IMR-90 (cell line): Measurements from ENCODE around the gene PRELP. TPM values are rescaled to one million over a fixed set of nuclear protein-coding genes. Genes with fewer than 3 reads are reported as not detected.

ENCODE experiments used
- ATAC-seq: fragments of 200-7000 bp; cut with Tn5 transposase; 2 replicates; pipeline ENCODE4 v1.9.1; 2020; ENCODE audit warnings: low read depth, mild to moderate bottlenecking, moderate library complexity
- BruUV-seq: library from RNA; stranded (reverse); fragments of 400-500 nt; replicated peaks from 2 replicates; lab custom pipeline; 2021; lab: Mats Ljungman, UMichigan
- CTCF ChIA-PET: fragments of 300-600 bp; formaldehyde crosslinking; extraction: SDS; loops from one replicate; lab custom pipeline; 2021; ENCODE audit warnings: antibody characterized with exemption; lab: Yijun Ruan, JAX
- POLR2A ChIA-PET: fragments of 300-600 bp; sonication (Branson Sonifier 250); formaldehyde crosslinking; loops from one replicate; lab custom pipeline; 2022; ENCODE audit warnings: antibody characterized with exemption; ENCODE audit not compliant: unreplicated experiment; lab: Charles Lee
- DNase-seq: peaks from one replicate; pipeline ENCODE4 v3.0.0; 2013
- H2AFZ ChIP-seq: replicated peaks from 2 replicates; pipeline ENCODE3; 2013; ENCODE audit warnings: low read length, mild to moderate bottlenecking; ENCODE audit not compliant: poor library complexity
- H2AK5ac ChIP-seq: 2 replicates; pipeline ENCODE4 v1.6.1; 2013; ENCODE audit warnings: low read depth, low read length, inconsistent platforms
- H2AK9ac ChIP-seq: replicated peaks from 2 replicates; pipeline ENCODE3; 2013; ENCODE audit warnings: mild to moderate bottlenecking, low read depth, low read length, moderate library complexity; ENCODE audit not compliant: poor library complexity
- H2BK120ac ChIP-seq: 2 replicates; pipeline ENCODE4 v1.6.1; 2013; ENCODE audit warnings: low read depth, low read length, inconsistent platforms
- H2BK15ac ChIP-seq: 3 replicates; pipeline ENCODE4 v1.6.1; 2013; ENCODE audit warnings: low read depth, low read length, inconsistent platforms
- H2BK20ac ChIP-seq: 2 replicates; pipeline ENCODE4 v1.6.1; 2013; ENCODE audit warnings: low read depth, mild to moderate bottlenecking, inconsistent platforms, low read length, moderate library complexity
- H2BK5ac ChIP-seq: 2 replicates; pipeline ENCODE4 v1.6.1; 2013; ENCODE audit warnings: mild to moderate bottlenecking, low read depth, low read length, inconsistent platforms; ENCODE audit not compliant: poor library complexity, severe bottlenecking
- H3K14ac ChIP-seq: replicated peaks from 2 replicates; pipeline ENCODE4 v1.6.1; 2013; ENCODE audit warnings: low read depth, low read length, inconsistent platforms
- H3K18ac ChIP-seq: 2 replicates; pipeline ENCODE4 v1.6.1; 2013; ENCODE audit warnings: low read depth, low read length, control low read depth
- H3K23ac ChIP-seq: 2 replicates; pipeline ENCODE4 v1.6.1; 2013; ENCODE audit warnings: low read depth, low read length, inconsistent platforms
- H3K27ac ChIP-seq: 2 replicates; pipeline ENCODE4 v1.5.1; 2013; ENCODE audit warnings: mild to moderate bottlenecking, control low read depth, low read length; ENCODE audit not compliant: insufficient read depth
- H3K27me3 ChIP-seq: 2 replicates; pipeline ENCODE4 v1.6.1; 2013; ENCODE audit warnings: low read length; ENCODE audit not compliant: control insufficient read depth, insufficient read depth
- H3K36me3 ChIP-seq: 2 replicates; pipeline ENCODE4 v1.6.1; 2013; ENCODE audit warnings: low read length, mixed read lengths; ENCODE audit not compliant: control insufficient read depth, insufficient read depth
- H3K4ac ChIP-seq: 2 replicates; pipeline ENCODE4 v1.6.1; 2013; ENCODE audit warnings: low read depth, low read length, inconsistent platforms
- H3K4me1 ChIP-seq: 2 replicates; pipeline ENCODE4 v1.6.1; 2013; ENCODE audit warnings: low read length, mixed read lengths; ENCODE audit not compliant: control insufficient read depth, insufficient read depth
- H3K4me2 ChIP-seq: 2 replicates; pipeline ENCODE4 v1.6.1; 2013; ENCODE audit warnings: low read depth, mild to moderate bottlenecking, control low read depth, low read length, moderate library complexity
- H3K4me3 ChIP-seq: 2 replicates; pipeline ENCODE4 v1.5.1; 2013; ENCODE audit warnings: low read depth, mild to moderate bottlenecking, control low read depth, low read length, moderate library complexity; ENCODE audit not compliant: insufficient read depth
- H3K56ac ChIP-seq: 2 replicates; pipeline ENCODE4 v1.6.1; 2013; ENCODE audit warnings: low read length, inconsistent platforms; ENCODE audit not compliant: insufficient read depth; ENCODE audit errors: extremely low read depth
- H3K79me1 ChIP-seq, 2 experiments: 2 replicates each; pipeline ENCODE4 v1.6.1; 2013; ENCODE audit warnings: low read length in 2 of 2, inconsistent platforms in 1 of 2, low read depth in 1 of 2
- H3K9ac ChIP-seq: 2 replicates; pipeline ENCODE4 v1.6.1; 2013; ENCODE audit warnings: low read depth, low read length, control low read depth
- H3K9me1 ChIP-seq: 2 replicates; pipeline ENCODE4 v1.6.1; 2013; ENCODE audit warnings: low read length, inconsistent platforms; ENCODE audit not compliant: insufficient read depth
- H3K9me3 ChIP-seq: 2 replicates; pipeline ENCODE4 v1.6.1; 2013; ENCODE audit warnings: low read length; ENCODE audit not compliant: control insufficient read depth, insufficient read depth
- H4K20me1 ChIP-seq: 2 replicates; pipeline ENCODE4 v1.6.1; 2013; ENCODE audit warnings: low read length, inconsistent platforms; ENCODE audit not compliant: insufficient read depth
- H4K5ac ChIP-seq: 2 replicates; pipeline ENCODE4 v1.6.1; 2013; ENCODE audit warnings: mild to moderate bottlenecking, low read depth, low read length, control low read depth
- H4K8ac ChIP-seq, 2 experiments: 2 replicates each; pipeline ENCODE4 v1.6.1; 2013; ENCODE audit warnings: low read depth in 2 of 2, low read length in 2 of 2, control low read depth in 1 of 2, inconsistent platforms in 1 of 2
- H4K91ac ChIP-seq: 2 replicates; pipeline ENCODE4 v1.6.1; 2013; ENCODE audit warnings: low read depth, low read length, inconsistent platforms; ENCODE audit not compliant: insufficient read depth
- BHLHE40 ChIP-seq: fragments of 150-350 bp; IDR thresholded peaks from 2 replicates; pipeline ENCODE4 v1.6.1; 2016; ENCODE audit warnings: mild to moderate bottlenecking, low read depth, low read length
- CEBPB ChIP-seq: IDR thresholded peaks from 2 replicates; pipeline ENCODE4 v1.6.1; 2012; ENCODE audit warnings: low read depth, low read length, improper control_type of control experiment
- CTCF ChIP-seq: conservative IDR thresholded peaks from 2 replicates; pipeline ENCODE4 v1.5.1; 2012; ENCODE audit warnings: mild to moderate bottlenecking, low read depth, low read length, improper control_type of control experiment
- MAFK ChIP-seq: IDR thresholded peaks from 2 replicates; pipeline ENCODE4 v1.6.1; 2012; ENCODE audit warnings: low read depth, low read length, improper control_type of control experiment
- MAZ ChIP-seq: IDR thresholded peaks from 2 replicates; pipeline ENCODE4 v1.6.1; 2012; ENCODE audit warnings: low read depth, mild to moderate bottlenecking, low read length, improper control_type of control experiment, moderate library complexity, borderline replicate concordance
- RCOR1 ChIP-seq: IDR thresholded peaks from 2 replicates; pipeline ENCODE4 v1.6.1; 2012; ENCODE audit warnings: mild to moderate bottlenecking, low read length, improper control_type of control experiment; ENCODE audit not compliant: insufficient replicate concordance
- WGBS, 2 experiments: methylation state at CpG; one replicate each; pipeline versions ENCODE4 v1.1.5 to v1.1.7; 2013; ENCODE audit warnings: missing lambda C conversion rate in 2 of 2; ENCODE audit not compliant: insufficient read length in 1 of 2; ENCODE audit errors: extremely low coverage in 2 of 2; 5-methylcytosine and 5-hydroxymethylcytosine counted together
- dilution Hi-C: fragments of 300-500 bp; cut with HindIII; formaldehyde crosslinking; loops from one replicate; pipeline ENCODE4 v1.14.3; 2018; ENCODE audit warnings: low sequenced_read_pairs; ENCODE audit not compliant: unreplicated experiment
- in situ Hi-C: fragments of 300-500 bp; cut with MboI; formaldehyde crosslinking; loops from 3 replicates; pipeline ENCODE4 v1.14.3; 2019; ENCODE audit warnings: low sequenced_read_pairs, inconsistent platforms, mixed read lengths
- intact Hi-C: fragments of 100-400 bp; cut with micrococcal nuclease; formaldehyde crosslinking; loops from 2 replicates; pipeline ENCODE4 v1.10.0; 2022
- polyA plus RNA-seq, 3 experiments: library from polyadenylated mRNA; depleted of rRNA; stranded (reverse); fragments of >200 nt; gene quantifications; 2 replicates each; pipeline ENCODE4 v1.2.3, GENCODE V29; 2012; ENCODE audit warnings: low replicate concordance in 1 of 3
- total RNA-seq: library from RNA; depleted of rRNA; stranded (reverse); fragments of >200 nt; gene quantifications from 2 replicates; pipeline ENCODE4 v1.2.3, GENCODE V29; 2012

Gene PRELP
- total and polyA plus RNA-seq, 2 of the 4 experiments (the other 2 are of a cell fraction), result 0.56 TPM; not detected in 1

- in situ Hi-C loops, result no loop called here
- Histone ChIP-seq H3K56ac (no peak overlapping the region), H3K27ac (no peak overlapping the region), H4K8ac (no peak overlapping the region), H3K9ac (no peak overlapping the region), H3K9me1 (no peaks in the 10 kb centered on the region), H3K23ac (no peak overlapping the region), H3K36me3 (no peaks in the 10 kb centered on the region), H3K14ac (no peak overlapping the region), H3K27me3 (no peaks in the 10 kb centered on the region; the same call in 1 of the 2 replicates), H3K4me2 (no peak overlapping the region), H3K79me1 (no peaks in the 10 kb centered on the region), H4K91ac (no peak overlapping the region), H4K20me1 (no peaks in the 10 kb centered on the region), H2BK5ac (no peak overlapping the region), H3K4me3 (no peak overlapping the region), H3K9me3 (no peaks in the 10 kb centered on the region), H3K4ac (no peak overlapping the region), H2BK20ac (no peak overlapping the region), H2AFZ (no peak overlapping the region), H2AK5ac (no peak overlapping the region), H2AK9ac (peak overlapping the region; percentile 5), H2BK120ac (no peak overlapping the region), H3K4me1 (peaks cover 3% of the 10 kb centered on the region; the same call in 1 of the 2 replicates), H4K5ac (no peak overlapping the region), H3K18ac (no peak overlapping the region), H2BK15ac (no peak overlapping the region)
- 78% methylated on average over 1 of the region's 9 CpGs; no CpG with 5 or more reads in 1 of the 2 experiments for WGBS, 2 experiments
- ChIA-PET CTCF (interaction anchor here (1.6 kb wide), 1 partner anchor 152 kb away, joined by 4 read pairs; no protein-coding TSS in a partner anchor), POLR2A (no interaction called here)
- ATAC-seq, result no peak
- DNase-seq, result no peak
- no peak for TF ChIP-seq RCOR1
- no peak for TF ChIP-seq MAFK
- no peak for TF ChIP-seq MAZ
- no peak for TF ChIP-seq CTCF
- no peak for TF ChIP-seq BHLHE40
- TF ChIP-seq CEBPB, result no peak
- BruUV-seq, result no TSS peak
- intact Hi-C loops, result no loop called here
- dilution Hi-C loops, result no loop called here
Observed at GRCh38 chr1:203491664-203492063, 16.1 kb downstream of the PRELP start.
